Measurements from ENCODE around the gene SLC39A1. TPM values are rescaled to one million over a fixed set of nuclear protein-coding genes. Genes with fewer than 3 reads are reported as not detected.
A peak's percentile ranks its signal among the peaks of the same experiment; 100 is the strongest.
"Not testable (repeated sequence)": the region's sequence is repeated elsewhere in the genome, so short reads cannot be mapped to it uniquely, and the experiment has no call there.

The SLC39A1 gene
- total RNA-seq, 2 donors from 2014 or later: 76.8 to 90.9 TPM

GRCh38 chr1:153987621-153988020 is 24.3 kb upstream of the SLC39A1 start:
- no peak overlapping the region for H3K9ac ChIP-seq (ENCODE audit: low read depth in 2 of 2, low read length in 2 of 2)
- H3K4me1 ChIP-seq: peaks cover 11% of the 10 kb centered on the region
- H3K27ac ChIP-seq: peak overlapping the region; percentile 63
- no peaks in the 10 kb centered on the region for H3K9me3 ChIP-seq
- H3K36me3 ChIP-seq: no peaks in the 10 kb centered on the region
- no peaks in the 10 kb centered on the region for H3K27me3 ChIP-seq
- DNase-seq: no peak
- intact Hi-C loops (cut with DNase I): loop anchor here (2.0 to 10.0 kb wide), 4 partner anchors 65 to 313 kb away; partner anchors contain the start of genes GATAD2B, ILF2 and NPR1
- no peak overlapping the region for H3K4me3 ChIP-seq
- TF ChIP-seq, protein P1, sequence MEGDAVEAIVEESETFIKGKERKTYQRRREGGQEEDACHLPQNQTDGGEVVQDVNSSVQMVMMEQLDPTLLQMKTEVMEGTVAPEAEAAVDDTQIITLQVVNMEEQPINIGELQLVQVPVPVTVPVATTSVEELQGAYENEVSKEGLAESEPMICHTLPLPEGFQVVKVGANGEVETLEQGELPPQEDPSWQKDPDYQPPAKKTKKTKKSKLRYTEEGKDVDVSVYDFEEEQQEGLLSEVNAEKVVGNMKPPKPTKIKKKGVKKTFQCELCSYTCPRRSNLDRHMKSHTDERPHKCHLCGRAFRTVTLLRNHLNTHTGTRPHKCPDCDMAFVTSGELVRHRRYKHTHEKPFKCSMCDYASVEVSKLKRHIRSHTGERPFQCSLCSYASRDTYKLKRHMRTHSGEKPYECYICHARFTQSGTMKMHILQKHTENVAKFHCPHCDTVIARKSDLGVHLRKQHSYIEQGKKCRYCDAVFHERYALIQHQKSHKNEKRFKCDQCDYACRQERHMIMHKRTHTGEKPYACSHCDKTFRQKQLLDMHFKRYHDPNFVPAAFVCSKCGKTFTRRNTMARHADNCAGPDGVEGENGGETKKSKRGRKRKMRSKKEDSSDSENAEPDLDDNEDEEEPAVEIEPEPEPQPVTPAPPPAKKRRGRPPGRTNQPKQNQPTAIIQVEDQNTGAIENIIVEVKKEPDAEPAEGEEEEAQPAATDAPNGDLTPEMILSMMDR (IDR thresholded peaks at IDR 0.05): no peak

DNA sequence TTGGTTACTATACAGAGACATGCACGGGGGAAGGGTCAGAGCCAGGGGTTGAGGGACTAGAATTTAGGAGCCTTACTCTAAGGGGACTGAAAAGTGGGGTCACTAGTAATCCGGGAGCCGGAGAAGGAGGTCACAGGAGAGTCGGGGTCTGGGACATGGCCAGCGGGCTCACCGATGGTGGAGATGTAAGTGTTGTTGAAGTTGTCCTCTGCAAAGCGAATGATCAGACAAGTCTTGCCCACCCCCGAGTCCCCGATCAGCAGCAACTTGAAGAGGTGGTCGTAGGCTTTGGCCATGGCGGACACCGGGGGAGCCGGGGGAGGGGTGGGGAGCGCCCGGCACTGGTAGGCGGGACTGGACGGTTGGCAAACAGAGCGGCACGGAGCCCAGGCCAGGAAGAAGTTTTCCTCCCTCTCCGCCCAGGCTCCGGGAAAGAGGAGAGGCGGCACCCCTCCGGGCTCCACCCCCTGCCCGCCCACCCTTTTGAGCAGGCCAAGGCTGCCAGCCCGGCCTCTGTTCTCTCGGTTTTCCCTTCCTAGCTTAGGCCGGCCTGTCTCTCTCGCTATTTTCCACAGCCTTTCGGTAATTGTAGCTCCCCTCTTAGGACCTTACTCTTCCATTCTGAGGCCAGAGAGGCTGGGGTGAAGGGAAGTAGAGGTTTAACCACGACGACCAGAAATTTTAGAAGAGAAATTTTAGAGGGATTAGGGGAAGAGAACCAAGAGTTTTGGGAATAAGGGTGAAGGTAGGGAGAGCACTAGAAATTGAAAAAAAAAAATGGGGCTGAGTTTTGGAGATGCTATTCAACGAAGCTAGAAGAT is 22.8 kb upstream of the SLC39A1 start, which contains the start of gene RAB13:
Gene RAB13, minus strand, starts transcription at position 399 of the 821 bp plus-strand sequence. Its CDS starts 103 bp downstream, at position 296.
- peak within 1 kb of the TSS; percentile 70 to 92 for H3K9ac ChIP-seq (ENCODE audit: low read depth in 2 of 2, low read length in 2 of 2)
- peak within 1 kb of the TSS; percentile 63 for H3K27ac ChIP-seq
- peak within 1 kb of the TSS; percentile 47 for H3K4me3 ChIP-seq
- no peaks in the 10 kb centered on the region for H3K9me3 ChIP-seq
- no peaks in the 10 kb centered on the region for H3K36me3 ChIP-seq
- intact Hi-C loops (cut with DNase I): loop anchor here (2.0 to 10.0 kb wide), 4 partner anchors 64 to 311 kb away; partner anchors contain the start of genes GATAD2B, ILF2 and NPR1
- no peaks in the 10 kb centered on the region for H3K27me3 ChIP-seq
- TF ChIP-seq, protein P1 (IDR thresholded peaks at IDR 0.05): no peak
- peaks cover 7% of the 10 kb centered on the region for H3K4me1 ChIP-seq
- peak; percentile 93 for DNase-seq

- intact Hi-C loops (cut with DNase I): loop anchor here (5.0 to 10.0 kb wide), 3 partner anchors 63 to 311 kb away; partner anchors contain the start of genes GATAD2B, ILF2 and NPR1
- peaks cover 7% of the 10 kb centered on the region for H3K4me1 ChIP-seq
- TF ChIP-seq, protein P1 (IDR thresholded peaks at IDR 0.05): no peak
- H3K27me3 ChIP-seq: no peaks in the 10 kb centered on the region
- no peaks in the 10 kb centered on the region for H3K9me3 ChIP-seq
- H3K9ac ChIP-seq (ENCODE audit: low read depth in 2 of 2, low read length in 2 of 2): peak overlapping the region; percentile 70 to 92
- H3K36me3 ChIP-seq: no peaks in the 10 kb centered on the region
- peak overlapping the region; percentile 47 for H3K4me3 ChIP-seq
- H3K27ac ChIP-seq: peak overlapping the region; percentile 63
- DNase-seq: no peak
These were observed 22.1 kb upstream of the SLC39A1 start for GRCh38 chr1:153985341-153985912.

DNA sequence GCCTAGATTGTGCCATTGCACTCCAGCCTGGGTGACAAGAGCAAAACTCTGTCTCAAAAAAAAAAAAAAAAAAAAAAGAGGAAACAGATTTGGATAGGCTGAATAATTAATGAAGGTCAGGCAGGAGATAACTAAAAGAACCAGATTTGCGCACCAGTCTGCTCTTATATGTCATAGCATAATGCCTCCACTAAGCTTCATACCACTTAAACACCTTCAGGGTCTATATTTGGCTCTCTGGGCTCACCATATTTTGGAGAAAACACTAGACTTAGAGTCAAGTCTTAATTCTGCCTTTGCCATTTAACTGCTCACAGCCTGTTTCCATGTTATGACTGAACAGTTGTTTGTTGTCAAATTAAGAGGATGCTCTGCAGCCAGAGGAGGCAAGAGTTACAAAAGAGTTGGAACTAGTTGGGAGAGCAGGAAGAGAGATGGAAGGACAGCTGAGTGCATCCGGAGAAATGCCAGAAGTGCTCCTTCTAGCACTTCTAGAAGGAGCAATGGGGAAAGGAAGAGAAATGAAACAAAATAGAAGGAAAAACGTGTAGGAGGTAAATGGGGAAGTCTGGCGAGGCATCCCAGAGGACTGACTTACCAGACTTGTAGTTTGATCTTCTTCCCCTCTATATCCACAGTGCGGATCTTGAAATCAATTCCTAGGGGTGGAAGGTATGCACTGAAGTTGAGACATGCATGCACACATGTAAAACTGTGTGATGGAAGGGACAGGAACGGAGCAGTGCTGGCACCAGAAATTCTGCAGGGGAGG is 21.0 kb upstream of the SLC39A1 start:
- TF ChIP-seq, protein P1 (IDR thresholded peaks at IDR 0.05): no peak
- no peak for DNase-seq
- Histone ChIP-seq H3K9ac (ENCODE audit: low read depth in 2 of 2, low read length in 2 of 2) (peak overlapping the region in 1 of 2 donors; percentile 92), H3K4me1 (peaks cover 7% of the 10 kb centered on the region), H3K4me3 (no peak overlapping the region), H3K27ac (peak overlapping the region; percentile 63), H3K27me3 (no peaks in the 10 kb centered on the region), H3K36me3 (no peaks in the 10 kb centered on the region), H3K9me3 (no peaks in the 10 kb centered on the region)
- intact Hi-C loops (cut with DNase I): loop anchor here (10.0 kb wide), 1 partner anchor 310 kb away; the partner anchor contains the start of genes ILF2 and NPR1

GRCh38 chr1:153981735-153982134 is 18.4 kb upstream of the SLC39A1 start:
- intact Hi-C loops (cut with DNase I): loop anchor here (10.0 kb wide), 1 partner anchor 307 kb away; the partner anchor contains the start of genes ILF2 and NPR1
- not testable (repeated sequence) for DNase-seq, H3K27ac ChIP-seq

DNA sequence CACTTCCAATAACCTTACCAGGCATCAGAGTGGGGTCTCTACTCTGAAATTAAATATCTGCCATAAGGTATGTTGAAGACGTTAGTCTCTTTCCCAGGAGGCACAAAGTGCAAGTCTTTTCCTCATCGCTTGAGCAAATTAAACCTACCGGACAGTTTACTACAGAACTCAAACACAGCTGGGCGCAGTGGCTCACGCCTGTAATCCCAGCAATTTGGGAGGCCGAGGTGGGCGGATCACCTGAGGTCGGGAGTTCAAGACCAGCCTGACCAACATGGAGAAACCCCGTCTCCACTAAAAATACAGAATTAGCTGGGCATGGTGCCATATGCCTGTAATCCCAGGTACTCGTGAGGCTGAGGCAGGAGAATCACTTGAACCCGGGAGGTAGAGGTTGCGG is 15.8 kb upstream of the SLC39A1 start:
- H3K36me3 ChIP-seq; H3K9ac ChIP-seq (ENCODE audit: low read depth in 2 of 2, low read length in 2 of 2); H3K4me3 ChIP-seq; DNase-seq; H3K27ac ChIP-seq; H3K4me1 ChIP-seq; intact Hi-C loops (cut with DNase I); H3K27me3 ChIP-seq; H3K9me3 ChIP-seq: not testable (repeated sequence)

More at GRCh38 chr1:153981735-153982134, 18.4 kb upstream of the SLC39A1 start:
- H3K9me3 ChIP-seq; H3K4me3 ChIP-seq; H3K9ac ChIP-seq (ENCODE audit: low read depth in 2 of 2, low read length in 2 of 2); H3K36me3 ChIP-seq; H3K27me3 ChIP-seq; H3K4me1 ChIP-seq: not testable (repeated sequence)

Measured in colonic mucosa (tissue), 4 donors.